Fibroblast of pulmonary artery (primary cell): Measurements from ENCODE around the gene NKG7.
A peak's percentile ranks its signal among the peaks of the same experiment; 100 is the strongest.

Source experiments
- DNase-seq: peaks from one replicate; pipeline ENCODE4 v3.0.0-alpha.2; 2010; ENCODE audit warnings: low read depth
- H3K4me3 ChIP-seq: replicated peaks from 2 replicates; pipeline ENCODE4 v1.5.1; 2011; ENCODE audit warnings: low read depth, mild to moderate bottlenecking, control low read depth, low read length, moderate library complexity
- CTCF ChIP-seq: IDR thresholded peaks from 2 replicates; pipeline ENCODE4 v1.5.1; 2011; ENCODE audit warnings: mild to moderate bottlenecking, control low read depth, low read length, inconsistent platforms; ENCODE audit errors: missing control alignments

The NKG7 gene

GRCh38 chr19:51356159-51356801, 16.2 kb downstream of the NKG7 start:
- TF ChIP-seq CTCF = no peak
- DNase-seq = no peak
- no peak overlapping the region for H3K4me3 ChIP-seq

DNA sequence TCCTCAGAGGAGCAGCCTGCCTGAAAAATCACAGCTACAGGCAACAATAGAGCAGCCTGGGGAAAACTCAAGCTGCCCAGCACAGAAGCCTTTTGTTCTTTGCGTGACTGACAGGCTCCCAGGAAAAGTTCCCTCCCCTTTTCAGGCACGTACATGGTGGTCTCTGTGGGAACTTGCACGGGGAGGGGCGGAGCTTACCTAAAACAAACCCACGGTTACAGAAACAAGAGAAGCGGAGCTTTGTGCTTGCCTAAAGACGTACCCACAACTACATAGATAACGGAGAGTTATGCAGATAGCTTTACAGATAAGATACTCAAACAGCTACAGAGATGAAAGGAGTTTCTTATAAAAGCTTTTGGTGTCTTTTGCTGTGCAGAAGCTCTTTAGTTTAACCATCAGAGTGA, 17.7 kb downstream of the NKG7 start:
- TF ChIP-seq CTCF = no peak
- DNase-seq = peak; percentile 60
- no peak overlapping the region for H3K4me3 ChIP-seq

GRCh38 chr19:51354103-51354741, 18.2 kb downstream of the NKG7 start:
- no peak overlapping the region for H3K4me3 ChIP-seq
- DNase-seq = no peak
- TF ChIP-seq CTCF = no peak

- no peak for DNase-seq
- H3K4me3 ChIP-seq = no peak overlapping the region
- no peak for TF ChIP-seq CTCF
Measured at GRCh38 chr19:51352783-51353360, 19.6 kb downstream of the NKG7 start.

GRCh38 chr19:51351266-51351990, 21.0 kb downstream of the NKG7 start:
- no peak for TF ChIP-seq CTCF
- H3K4me3 ChIP-seq = no peak overlapping the region
- DNase-seq = no peak

GRCh38 chr19:51347209-51347928, 25.1 kb downstream of the NKG7 start:
- no peak for DNase-seq
- no peak overlapping the region for H3K4me3 ChIP-seq
- no peak for TF ChIP-seq CTCF
